NCI-H774 (cell line): ENCODE measurements around the gene ZNF823.
A peak's percentile ranks its signal among the peaks of the same experiment; 100 is the strongest.
"Not testable (repeated sequence)": the region's sequence is repeated elsewhere in the genome, so short reads cannot be mapped to it uniquely, and the experiment has no call there.

Source experiments
- DNase-seq: peaks from one replicate; lab custom pipeline; 2025; lab: John Stamatoyannopoulos, UW

The ZNF823 gene

DNA sequence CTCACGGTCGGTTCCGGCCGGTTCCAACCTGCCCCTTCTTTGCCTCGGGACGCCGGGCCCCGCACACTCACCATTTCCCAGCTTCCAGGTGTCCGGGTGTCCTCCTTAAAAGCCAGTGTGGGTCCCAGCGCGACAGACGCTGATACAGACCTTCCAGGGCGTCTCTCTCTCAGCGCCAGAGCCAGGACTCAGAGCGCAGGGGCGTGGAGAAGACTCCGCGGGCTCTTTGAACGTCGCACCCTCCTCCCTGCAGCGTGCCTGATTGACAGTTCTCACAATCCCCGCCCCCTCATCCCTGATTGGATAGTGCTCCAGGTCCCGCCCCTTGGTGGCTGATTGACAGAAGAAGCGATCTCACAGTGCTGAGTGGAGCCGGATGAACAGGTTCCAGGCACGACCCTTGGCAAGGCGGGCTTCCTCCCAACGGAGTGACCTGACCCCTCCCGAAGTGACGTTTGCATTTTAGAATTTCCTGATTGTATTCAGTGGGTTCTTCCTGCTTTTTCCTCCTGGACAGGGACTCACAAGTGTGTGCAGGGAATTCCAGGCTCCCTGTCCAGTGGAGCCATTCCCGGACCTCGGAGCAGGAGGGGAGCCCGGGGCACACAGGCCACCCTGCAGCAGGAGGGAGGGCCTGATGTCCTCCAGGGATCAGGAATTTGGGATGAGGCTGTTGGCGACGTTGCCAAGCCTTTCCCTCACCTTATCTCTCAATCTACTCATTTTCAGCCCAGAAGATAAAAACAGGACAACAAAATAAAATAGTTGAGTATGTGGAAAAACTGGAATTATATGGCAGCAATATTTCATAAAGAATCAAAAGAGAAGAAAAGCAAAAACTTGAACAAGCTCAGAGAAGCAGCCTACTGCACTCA is at the start of gene ZNF823:
Gene ZNF823, minus strand, starts transcription at position 201 of the 875 bp plus-strand sequence. Its CDS starts 127 bp downstream, at position 74.
- DNase-seq, result peak; percentile 99

DNA sequence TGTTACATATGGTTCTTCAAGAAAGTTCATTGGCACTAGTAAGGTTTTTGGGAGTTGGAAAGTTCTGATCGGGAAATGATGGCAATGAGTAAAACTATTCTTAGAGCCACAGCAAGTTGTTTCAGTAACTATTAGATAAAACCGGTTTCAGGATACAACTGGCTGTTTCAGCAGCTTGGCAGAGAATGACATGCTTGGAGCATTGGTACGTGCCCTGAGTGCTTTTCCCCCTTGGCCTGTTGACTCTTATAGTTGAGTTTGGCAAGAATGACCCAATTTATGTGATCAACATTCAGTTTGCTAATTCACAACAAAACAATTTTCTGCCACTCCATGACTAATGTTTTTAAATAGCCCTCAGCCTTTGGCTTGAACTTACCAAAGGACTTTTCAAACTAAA is 48.8 kb upstream of the ZNF823 start:
- no peak for DNase-seq

DNA sequence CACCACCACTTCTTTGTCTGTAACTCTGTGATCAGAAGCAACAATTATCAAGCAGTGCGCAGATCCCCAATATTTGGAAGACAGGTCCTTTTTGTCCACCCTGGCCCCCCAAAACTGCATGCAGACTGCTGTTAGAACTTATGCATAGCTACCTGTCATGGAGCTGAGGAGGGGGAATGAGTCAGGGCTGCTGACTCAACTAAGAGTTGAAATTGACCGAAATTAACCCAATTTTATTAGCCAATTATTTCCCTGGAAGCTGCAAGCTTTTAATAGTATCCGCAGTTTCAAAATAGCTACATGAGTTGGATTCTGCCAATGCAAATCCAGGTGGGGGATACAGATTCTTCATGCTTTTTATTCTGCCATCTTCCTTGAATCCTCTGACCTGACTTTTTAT is 45.6 kb upstream of the ZNF823 start:
- DNase-seq, result no peak

DNA sequence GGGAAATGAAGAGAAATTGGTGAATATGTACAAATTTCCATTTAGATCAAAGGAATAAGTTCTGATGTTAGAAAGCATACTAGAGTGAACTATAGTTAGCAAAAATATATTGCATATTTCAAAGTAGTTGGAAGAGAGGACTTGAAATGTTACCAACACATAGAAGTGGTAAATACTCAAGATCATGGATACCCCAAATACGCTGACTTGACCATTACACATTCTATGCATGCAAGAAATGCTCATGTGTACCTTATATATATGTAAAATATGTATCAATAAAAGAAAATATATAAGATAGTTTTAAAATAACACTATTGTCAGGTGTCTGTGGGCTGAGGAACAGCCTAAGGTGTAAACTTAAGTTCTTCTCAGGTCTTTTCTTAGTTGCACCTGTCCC is 45.0 kb upstream of the ZNF823 start:
- no peak for DNase-seq

DNA sequence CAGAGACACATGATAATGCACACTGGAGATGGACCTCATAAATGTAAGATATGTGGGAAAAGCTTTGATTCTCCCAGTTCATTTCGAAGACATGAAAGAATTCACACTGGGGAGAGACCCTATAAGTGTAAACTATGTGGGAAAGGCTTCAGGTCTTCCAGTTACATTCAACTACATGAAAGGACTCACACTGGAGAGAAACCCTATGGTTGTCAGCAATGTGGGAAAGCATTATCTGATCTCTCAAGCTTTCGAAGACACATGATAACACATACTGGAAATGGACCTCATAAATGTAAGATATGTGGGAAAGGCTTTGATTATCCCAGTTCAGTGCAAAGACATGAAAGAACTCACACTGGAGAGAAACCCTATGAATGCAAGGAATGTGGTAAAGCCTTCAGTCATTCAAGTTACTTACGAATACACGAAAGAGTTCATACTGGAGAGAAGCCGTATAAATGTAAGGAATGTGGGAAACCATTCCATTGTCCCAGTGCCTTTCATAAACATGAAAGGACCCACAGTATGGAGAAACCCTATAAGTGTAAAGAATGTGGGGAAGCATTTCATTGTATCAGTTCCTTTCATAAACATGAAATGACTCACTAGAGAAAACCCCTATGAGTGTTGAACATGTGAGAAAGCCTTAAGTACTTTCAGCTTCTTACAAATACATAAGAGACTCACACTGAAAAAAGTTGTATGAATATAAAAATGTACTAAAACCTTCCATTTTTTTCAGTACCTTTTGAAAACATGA is 42.7 kb upstream of the ZNF823 start:
- no peak for DNase-seq

DNA sequence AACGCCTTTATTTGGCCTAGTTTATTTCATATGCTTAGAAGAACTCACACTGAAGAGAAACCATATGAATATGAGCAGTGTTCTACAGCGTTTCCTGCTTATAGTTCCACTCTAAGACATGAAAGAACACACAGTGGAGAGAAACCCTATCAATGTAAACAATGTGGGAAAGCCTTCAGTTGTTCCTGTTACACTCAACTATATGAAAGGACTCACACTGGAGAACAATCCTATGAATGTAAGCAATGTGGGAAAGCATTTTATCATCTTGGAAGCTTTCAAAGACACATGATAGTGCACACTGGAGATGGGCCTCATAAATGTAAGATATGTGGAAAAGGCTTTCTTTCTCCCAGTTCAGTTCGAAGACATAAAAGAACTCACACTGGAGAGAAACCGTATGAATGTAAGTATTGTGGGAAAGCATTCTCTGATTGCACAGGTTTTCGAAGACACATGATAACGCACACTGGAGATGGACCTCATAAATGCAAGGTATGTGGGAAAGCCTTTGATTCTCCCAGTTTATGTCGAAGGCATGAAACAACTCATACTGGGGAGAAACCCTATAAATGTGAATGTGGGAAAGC is 41.8 kb upstream of the ZNF823 start:
- DNase-seq, result no peak

DNA sequence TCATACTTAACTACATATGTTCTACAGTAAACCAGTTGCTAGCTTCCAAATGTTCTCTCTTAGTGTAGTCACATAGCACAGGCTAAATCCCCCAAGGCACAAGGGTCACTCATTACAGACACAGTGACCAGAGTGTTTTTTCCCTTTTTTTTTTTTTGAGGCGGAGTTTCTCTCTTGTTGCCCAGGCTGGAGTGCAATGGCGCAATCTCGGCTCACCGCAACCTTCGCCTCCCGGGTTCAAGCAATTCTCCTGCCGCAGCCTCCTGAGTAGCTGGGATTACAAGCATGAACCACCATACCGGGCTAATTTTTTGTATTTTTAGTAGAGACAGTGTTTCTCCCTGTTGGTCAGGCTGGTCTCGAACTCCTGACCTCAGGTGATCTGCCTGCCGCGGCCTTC is 37.9 kb upstream of the ZNF823 start:
- DNase-seq, result not testable (repeated sequence)

DNA sequence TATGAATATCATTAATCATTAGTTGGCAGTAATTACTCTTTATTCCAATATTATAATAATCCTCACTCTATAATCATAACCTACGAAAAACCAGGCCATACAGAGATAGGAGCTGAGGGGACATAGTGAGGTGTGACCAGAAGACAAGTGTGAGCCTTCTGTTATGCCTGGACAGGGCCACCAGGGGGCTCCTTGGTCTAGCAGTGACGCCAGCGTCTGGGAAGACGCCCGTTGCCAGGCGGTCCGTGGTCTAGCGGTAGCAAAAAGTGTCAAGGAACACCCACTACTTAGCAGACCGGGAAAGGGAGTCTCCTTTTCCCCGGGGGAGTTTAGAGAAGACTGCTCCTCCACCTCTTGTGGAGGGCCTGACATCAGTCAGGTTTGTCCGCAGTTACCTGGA is 32.8 kb upstream of the ZNF823 start:
- not testable (repeated sequence) for DNase-seq

DNA sequence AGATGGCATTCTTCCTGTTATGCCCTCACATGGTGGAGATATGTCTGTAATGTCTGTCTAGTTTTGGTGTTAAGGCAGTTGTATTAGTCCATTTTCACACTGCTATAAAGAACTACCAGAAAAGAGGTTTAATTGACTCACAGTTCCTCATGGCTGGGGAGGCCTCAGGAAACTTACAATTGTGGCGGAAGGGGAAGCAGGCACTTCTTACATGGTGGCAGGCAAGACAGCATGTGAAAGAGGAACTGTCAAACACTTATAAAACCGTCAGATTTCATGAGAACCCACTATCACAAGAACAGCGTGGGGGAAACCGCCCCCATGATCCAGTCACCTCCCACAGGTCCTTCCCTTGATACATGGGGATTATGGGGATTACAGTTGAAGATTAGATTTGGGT is 31.2 kb upstream of the ZNF823 start:
- DNase-seq, result no peak

DNA sequence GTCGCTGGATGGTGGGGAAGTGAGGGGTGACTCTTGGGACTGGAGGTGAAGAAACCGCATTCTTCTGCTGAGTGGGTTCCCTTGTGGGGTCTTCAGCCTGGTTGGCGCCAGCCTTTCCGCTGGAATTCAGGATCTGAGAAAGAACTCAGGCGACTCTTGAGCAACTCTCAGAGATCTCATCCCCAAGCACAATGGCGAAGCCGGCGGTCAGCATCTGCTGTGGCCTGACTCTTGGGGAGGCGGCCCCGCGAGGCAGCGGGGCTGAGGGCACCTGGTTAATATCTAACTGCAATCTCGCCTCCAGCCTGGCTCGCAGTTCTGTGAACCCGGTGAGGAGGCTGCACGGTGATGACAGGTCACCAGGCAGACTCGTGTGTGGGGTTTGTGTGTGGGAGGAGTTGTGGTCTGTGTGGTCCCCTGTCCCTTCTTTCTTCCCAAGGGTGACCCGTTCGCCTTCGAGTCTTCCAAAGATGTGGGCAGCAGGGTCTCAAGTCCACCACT is 28.9 kb upstream of the ZNF823 start:
- DNase-seq, result no peak

DNA sequence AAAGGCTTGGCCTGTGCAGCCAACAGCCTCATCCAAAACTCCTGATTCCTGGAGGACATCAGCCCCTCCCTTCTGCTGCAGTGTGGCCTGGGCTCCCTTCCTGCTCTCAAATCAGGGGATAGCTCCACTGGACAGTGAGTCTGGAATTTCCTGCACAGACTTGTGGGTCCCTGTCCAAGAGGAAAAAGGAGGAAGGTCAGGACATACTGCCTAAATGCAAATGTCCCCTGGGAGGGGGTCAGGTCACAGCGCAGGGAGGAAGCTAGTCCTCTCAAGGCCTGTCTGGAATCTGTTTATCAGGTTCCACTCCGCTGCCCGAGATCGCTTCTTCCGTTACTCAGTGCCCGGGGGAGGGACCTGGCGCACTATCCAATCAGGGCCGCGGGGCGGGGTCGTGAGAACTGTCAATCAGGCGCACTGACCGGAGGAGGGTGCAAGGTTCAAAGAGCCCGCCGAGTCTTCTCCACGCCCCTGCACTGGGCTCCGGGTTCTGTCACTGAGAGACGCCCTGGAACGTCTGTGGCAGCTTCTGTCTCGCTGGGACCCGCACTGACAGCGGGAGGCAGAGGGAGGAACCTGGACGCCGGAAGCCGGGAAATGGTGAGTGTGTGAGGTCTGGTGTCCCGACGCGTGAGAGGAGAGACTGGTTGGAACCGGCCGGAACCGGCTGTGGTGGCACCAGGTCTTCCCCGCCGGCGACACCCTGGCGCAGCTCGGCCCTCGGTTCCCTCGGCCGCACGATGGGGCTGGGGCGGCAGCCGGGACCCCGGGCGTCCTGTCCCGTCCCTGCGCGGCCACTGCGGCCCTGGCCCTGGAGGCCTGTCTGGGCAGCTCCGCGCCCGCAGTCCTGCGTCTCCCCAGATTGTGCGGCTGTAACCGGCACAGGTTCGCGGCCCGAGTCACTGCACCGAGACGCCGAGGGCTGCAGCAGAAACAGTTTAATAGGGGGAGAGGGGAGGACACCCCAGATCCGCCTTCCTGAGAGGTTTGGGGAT is 28.1 kb upstream of the ZNF823 start, which contains the start of gene ZNF441:
Gene ZNF441, plus strand, starts transcription at position 404 of the 995 bp plus-strand sequence. Its CDS starts 194 bp downstream, at position 598.
- peak; percentile 93 for DNase-seq

DNA sequence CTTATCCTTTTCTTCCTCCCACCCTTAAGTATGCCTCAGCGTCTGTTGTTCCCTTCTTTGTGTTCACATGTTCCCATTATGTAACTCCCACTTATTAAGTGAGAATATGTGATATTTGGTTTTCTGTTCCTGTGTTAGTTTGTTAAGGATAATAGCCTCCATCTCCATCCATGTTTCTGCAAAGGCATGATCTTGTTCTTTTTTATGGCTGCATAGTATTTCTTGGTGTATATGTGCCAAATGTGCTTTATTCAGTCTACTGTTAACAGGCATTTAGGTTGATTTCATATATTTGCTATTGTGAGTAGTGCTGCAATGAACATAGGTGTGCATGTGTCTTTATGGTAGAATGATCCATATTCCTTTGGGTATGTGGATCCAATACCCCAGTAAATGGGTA is 24.9 kb upstream of the ZNF823 start:
- DNase-seq, result no peak

DNA sequence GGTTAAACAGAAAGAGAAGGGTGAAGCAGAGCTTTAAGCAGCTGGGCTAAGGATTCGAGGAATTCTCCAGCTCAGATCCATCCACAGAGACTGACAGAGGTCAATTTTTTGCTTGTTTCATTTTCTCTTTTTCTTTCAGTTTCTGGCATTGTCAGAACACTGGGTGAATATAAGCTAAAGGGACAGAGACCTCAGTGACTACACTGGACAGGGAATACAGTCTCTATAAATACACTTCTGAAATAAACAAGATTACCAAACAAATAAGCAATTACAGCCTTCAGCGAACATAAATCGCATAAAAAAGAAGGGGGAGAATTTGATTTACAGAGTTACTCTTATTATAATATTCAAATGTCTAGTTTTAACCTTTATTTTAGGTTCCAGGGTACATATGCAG is 24.4 kb upstream of the ZNF823 start:
- DNase-seq, result no peak

DNA sequence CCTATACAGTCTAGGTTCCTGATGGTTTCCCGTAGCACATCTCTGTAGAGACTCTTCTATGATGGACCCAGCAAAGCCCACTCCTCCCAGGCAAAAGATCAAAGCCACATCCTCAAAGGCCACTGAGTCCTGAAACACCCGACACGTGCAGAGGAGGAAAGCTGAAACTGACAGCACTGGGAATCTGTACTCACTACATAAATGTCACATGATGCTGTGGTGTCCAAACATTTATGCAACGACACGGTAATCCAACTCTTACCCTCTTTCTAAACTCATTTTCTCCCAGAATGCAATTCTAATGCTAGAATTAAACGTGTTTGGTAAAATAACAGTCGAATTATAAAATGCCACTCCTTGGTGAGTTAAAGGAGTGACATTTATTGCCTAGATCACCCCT is 21.1 kb upstream of the ZNF823 start:
- DNase-seq, result no peak

DNA sequence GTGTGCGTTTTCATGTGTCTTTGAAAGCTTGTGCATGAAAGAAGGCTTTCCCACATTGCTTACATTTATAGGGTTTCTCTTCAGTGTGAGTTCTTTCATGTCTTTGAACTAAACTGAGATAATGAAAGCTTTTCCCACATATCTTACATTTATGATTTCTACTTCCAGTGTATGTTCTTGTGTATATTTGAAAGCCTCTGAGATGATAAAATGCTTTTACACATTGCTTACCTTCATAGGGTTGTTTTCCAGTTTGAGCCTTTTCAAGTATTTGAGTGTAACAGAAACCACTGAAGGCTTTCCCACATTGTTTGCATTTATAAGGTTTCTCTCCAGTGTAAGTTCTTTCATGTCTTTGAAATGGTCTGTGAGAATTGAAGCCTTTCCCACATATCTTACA is 18.2 kb upstream of the ZNF823 start:
- no peak for DNase-seq

DNA sequence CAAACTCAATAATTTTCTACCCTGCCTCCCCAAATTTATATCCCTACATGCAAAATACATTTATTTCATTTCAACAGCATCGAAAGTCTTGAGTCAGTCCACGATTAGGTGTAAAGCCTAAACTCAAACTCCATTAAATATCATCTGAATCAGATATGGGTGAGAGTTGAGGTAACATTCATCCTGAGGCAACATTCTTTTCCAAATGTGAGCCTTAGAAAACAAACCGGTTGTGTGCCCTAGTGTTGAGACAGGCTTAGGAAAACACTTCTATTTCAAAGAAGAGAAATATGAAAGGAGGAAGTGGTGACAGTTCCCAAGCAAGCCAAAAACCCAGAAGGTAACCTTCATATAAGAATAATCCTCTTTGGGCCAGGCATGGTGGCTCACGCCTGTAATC is 15.9 kb upstream of the ZNF823 start:
- DNase-seq, result no peak

DNA sequence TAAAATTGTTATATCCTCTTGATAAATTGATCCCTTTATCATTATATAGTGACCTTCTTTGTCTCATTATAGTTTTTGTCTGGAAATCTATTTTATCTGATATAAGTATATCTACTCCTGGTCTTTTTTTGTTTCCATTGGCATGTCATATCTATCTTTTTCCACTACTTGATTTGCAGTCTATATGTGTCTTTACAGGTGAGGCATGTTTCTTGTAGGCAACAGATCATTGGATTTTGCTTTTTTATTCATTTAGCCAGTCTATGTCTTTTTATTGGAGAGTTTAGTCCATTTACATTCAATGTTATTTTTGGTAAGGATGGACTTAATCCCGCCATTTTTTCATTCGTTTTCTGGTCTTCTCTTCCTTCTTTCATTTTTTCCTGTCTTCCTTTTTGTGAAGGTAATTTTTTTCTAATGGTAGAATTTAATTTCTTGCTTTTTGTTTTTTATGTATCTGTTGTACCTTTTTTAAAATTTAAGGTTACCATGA is 13.5 kb upstream of the ZNF823 start:
- DNase-seq, result no peak

DNA sequence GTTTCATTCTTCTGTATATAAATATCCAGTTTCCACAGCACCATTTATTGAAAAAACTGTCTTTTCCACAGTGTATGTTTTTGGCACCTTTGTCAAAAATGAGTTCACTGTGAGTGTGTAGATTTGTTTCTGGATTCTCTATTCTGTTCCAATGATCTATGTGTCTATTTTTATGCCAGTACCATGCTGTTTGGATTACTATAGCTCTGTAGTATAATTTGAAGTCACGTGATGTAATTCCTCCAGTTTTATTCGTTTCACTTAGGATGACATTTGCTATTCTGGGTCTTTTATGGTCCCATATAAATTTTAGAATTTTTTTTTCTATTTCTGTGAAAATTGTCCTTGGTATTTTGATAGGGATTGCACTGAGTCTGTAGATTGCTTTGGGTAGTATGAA is 11.0 kb upstream of the ZNF823 start:
- DNase-seq, result no peak

DNA sequence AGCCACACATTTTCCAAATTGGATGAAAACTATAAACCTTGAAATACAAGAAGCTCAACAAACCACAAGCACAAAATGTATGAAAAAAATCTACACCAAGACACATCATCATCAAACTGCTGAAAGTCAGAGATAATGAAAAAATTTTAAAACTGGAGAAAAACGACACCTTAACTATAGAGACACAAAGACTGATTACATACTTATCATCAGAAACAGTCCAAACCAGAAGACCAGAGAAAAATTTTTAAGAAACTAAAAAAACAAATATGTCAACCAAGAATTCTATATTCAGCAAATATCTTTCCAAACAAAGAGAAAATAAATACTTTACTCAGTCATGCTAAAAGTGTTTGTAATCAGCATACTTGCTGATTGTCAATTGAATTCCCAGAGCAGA is 8.5 kb upstream of the ZNF823 start:
- DNase-seq, result no peak

DNA sequence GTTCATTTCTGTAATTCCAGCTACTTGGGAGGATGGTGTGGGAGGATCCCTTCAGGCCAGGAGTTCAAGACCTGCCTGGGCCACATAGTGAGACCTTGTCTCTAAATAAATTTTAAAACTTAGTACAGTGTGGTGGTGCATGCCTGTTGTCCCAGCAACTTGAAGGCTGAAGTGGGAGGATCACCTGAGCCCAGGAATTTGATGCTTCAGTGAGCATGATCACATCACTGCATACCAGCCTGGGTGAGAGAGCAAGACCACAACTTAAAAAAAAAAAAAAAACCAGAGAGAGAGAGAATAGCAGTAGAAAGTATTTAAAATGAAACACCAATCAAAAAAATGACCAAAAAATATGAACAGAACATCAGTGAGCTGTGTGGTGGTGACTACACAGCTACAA is 7.1 kb upstream of the ZNF823 start:
- no peak for DNase-seq
